ENCODE data around the gene LMBR1.
"Not testable (repeated sequence)": the region's sequence is repeated elsewhere in the genome, so short reads cannot be mapped to it uniquely, and the experiment has no call there.

The LMBR1 gene

GRCh38 chr7:156903232-156903909 lies 10.4 kb upstream of the LMBR1 start:
- no peak for DNase-seq

GRCh38 chr7:156900093-156900492 lies 7.1 kb upstream of the LMBR1 start:
- not testable (repeated sequence) for DNase-seq

GRCh38 chr7:156898938-156899337 lies 6.0 kb upstream of the LMBR1 start:
- no peak for DNase-seq

GRCh38 chr7:156897673-156898072 lies 4.7 kb upstream of the LMBR1 start:
- no peak for DNase-seq

DNA sequence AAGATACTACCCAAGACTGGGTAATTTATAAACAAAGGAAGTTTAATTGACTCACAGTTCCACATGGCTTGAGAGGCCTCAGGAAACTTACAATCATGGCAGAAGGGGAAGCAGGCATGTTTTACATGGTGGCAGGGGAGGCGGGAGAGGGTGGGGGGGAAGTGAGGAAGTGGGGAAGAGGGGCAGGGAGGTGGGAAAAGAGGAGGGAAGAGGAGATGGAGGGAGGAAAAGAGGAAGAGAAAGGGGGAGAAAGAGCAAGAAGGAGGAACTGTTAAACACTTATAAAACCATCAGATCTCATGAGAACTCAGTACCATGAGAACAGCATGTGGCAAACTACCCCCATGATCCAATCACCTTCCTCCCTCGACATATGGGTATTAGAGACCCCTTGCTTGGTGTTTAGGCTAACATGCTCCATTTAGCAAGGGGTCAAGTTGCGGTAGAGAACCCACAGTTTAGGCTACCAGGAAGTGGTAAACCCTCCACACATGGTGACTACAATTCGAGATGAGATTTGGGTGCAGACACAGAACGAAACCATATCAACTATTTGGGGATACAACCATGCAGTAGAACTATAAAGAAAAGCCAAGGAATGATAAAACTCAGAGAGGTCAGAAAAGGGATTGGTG lies 3.5 kb upstream of the LMBR1 start:
- no peak for DNase-seq

GRCh38 chr7:156895024-156895780 lies 2.2 kb upstream of the LMBR1 start:
- DNase-seq = no peak

- peak; percentile 15 for DNase-seq
Observed at GRCh38 chr7:156892081-156892800, 742 bp downstream of the LMBR1 start.

- DNase-seq = no peak
Observed at GRCh38 chr7:156889746-156890145, 3.2 kb downstream of the LMBR1 start.

DNA sequence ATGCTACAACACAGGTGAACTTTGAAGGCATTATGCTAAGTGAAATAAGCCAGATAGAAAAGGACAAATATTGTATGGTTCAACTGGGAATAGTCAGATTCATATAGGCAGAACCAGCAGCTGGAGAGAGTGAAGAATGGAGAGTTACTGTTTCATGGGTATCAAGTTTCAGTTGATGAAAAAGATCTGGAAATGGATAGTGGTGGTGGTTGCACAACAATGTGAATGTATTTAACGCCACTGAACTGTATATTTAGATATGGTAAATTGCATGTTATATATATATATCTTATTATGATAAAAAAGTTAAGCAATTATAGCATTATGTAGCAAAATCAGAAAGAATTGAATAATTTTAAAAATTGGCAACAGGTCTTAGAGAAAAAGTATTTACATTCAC lies 3.9 kb downstream of the LMBR1 start:
- peak; percentile 61 for DNase-seq

DNA sequence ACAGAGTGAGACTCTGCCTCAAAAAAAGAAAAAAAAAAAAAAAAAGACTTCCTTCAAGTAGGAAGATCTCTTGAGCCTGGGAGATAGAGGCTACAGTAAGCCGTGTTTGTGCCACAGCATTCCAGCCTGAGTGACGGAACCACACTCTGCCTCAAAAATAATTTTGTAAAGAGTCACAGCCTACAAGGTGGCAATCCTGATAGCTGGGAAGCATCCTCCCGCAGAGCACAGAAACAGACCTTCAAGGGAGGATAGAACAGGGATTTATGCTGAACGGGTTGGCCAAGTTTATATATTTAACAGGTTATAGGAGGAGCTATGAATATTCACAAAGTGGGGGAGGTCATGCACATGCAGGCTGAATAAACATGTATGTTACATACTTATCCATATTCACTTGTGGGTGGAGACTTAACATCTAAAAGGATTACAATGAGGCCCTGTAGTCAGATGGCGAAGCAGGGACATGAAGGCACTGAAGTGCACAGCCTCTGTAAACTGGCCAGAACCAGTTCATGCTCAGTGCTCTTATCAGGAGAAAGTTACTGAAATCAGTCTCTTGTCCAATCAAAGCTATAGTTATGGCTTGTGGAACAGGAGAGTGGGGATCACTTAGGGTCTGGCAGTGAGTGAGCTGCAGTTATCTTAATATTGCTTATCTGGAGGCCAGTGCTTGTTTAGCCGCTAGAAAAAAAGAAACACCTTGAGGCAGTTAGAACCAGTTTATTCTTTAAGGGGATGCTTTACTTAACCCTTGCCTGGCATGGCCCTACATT lies 6.8 kb downstream of the LMBR1 start:
- DNase-seq = no peak

- DNase-seq = no peak
Observed at GRCh38 chr7:156881679-156882078, 11.3 kb downstream of the LMBR1 start.

DNA sequence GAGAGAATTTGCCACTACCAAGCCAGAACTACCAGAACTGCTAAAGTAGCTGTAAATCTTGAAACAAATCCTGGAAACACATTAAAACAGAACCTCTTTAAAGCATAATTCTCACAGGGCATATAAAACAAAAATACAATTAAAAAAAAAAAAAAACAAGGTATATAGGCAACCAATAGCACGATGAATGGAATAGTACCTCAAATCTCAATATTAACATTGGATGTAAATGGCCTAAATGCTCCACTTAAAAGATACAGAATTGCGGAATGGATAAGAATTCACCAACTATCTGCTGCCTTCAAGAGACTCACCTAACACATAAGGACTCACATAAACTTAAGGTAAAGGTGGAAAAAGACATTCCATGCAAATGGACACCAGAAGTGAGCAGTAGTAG lies 17.2 kb downstream of the LMBR1 start:
- DNase-seq = no peak

DNA sequence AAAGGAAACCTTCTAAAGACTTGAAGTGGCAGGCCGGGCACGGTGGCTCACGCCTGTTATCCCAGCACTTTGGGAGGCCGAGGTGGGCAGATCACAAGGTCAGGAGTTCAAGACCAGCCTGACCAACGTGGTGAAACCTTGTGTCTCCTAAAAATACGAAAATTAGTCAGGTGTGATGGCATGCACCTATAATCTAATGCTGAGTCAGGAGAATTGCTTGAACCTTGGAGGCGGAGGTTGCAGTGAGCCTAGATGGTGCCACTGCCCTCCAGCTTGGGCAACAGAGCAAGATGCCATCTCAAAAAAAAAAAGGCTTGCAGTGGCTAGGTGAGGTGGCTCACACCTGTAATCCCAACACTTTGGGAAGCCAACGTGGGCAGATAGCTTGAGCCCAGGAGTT lies 24.6 kb downstream of the LMBR1 start:
- not testable (repeated sequence) for DNase-seq

GRCh38 chr7:156865493-156865892 lies 27.5 kb downstream of the LMBR1 start:
- DNase-seq = no peak

- not testable (repeated sequence) for DNase-seq
Observed at GRCh38 chr7:156862022-156862421, 31.0 kb downstream of the LMBR1 start.

GRCh38 chr7:156861212-156861611 lies 31.8 kb downstream of the LMBR1 start:
- no peak for DNase-seq

GRCh38 chr7:156860099-156860498 lies 32.9 kb downstream of the LMBR1 start:
- not testable (repeated sequence) for DNase-seq

DNA sequence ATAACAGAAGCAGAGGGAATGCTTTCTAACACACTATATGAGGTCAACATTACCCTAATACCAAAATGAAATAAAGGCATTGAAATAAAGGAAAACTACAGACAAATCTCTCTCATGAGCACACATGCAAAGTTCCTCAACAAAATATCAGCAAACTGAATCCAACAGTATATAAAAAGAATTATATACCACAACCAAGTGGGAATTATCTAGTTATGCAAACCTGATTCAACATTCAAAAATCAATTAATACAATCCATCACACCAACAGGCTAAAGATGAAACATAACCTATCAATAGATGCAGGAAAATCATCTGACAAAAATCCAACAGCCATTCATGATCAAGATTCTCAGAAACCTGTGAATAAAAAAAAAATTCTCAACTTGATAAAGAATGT lies 34.5 kb downstream of the LMBR1 start:
- no peak for DNase-seq

DNA sequence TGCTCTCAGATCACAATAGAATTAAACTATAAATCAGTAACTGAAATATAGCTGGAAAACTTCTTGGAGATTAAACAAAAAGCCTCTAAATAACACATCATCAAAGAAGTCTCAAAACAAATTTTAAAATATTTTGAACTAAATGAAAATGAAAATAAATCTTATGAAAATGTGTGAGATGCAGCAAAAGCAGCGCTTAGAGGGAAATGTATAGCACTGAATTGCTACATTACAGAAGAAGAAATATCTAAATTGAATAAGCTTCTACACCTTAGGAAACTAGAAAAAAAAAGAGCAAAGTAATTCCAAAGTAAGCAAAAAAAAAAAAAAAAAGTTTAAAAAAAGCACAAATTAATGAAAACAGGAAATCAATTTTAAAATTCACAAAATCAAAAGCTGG lies 35.2 kb downstream of the LMBR1 start:
- DNase-seq = no peak

DNA sequence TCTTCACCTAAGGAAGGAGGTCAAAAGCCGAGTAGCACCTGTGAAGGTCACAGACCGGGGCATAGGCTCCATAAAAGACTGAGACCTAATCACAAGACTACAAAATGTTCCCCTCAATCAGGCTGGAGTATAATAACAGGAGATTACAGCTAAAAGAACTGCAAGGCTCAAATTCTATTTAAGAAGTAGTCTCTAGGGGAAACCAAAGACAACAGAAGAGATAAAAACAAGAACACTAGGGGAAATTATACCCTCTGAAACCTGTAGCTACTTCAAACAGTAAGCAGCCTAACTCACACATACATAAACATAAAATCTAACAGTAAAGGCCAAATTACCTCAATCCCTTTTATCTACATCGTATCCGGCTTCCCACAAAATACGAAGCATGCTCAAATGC lies 38.3 kb downstream of the LMBR1 start:
- no peak for DNase-seq

DNA sequence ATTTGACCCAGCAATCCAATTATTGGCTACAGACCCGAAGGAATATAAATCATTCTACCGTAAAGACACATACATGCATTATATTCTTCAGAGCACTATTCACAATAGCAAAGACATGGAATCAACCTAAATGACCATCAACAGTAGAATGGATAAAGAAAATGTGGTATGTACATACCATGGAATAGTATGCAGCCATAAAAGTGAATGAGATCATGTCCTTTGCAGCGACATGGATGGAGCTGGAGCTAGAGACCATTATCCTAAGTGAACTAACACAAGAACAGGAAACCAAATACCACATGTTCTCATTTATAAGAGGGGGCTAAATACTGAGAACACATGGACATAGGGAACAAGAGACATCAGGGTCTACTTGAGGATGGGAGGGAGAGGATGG lies 44.0 kb downstream of the LMBR1 start:
- DNase-seq = no peak

DNA sequence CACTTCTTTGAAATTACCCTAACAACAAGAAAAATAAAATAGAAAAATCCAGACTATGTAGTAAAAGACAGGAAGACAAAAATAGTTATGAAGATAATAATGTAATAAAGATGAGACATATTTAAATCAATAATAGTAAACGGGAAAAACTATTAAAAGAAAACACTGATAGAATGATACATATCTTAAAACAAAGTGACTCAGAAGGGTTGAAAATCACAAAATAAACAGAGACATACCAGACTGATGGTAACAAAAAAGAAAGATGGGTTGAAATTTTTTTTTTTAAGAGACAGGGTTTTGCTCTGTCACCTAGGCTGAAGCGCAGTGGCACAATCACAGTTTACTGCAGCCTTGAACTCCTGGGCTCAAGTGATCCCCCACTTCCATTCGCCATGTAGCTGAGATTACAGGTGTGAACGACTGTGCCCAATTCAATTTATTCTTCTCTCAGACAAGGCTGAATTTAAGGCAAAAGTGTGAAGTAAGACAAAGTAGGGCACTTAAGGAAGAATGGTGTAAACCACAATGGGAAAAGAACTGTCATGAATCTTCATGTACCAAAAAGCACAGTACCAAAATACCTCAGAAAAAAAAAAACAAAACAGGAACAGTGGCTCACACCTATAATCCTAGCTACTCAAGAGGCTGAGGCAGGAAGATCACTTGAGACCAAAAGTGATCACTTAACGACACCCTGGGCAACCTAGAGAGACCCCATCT lies 47.4 kb downstream of the LMBR1 start:
- DNase-seq = no peak

All from NCI-H510A treated with DMSO at 0.1 percent for 48 hours (cell line).